Adrenal gland (tissue), 5 donors: ENCODE results near the gene VSX1.

Source experiments
- CTCF ChIP-seq, 6 experiments: fragments of 450-650 bp in 4 of 6; fragments of 200-600 bp in 2 of 6; sonication (generic) in 1 of 6; IDR thresholded peaks; 1 replicate in 5 of 6; 2 replicates in 1 of 6; pipeline versions ENCODE4 v1.5.1 to v1.8.0; 2016 to 2021; ENCODE audit warnings: antibody characterized with exemption in 6 of 6, mild to moderate bottlenecking in 2 of 6, moderate library complexity in 1 of 6
- POLR2A ChIP-seq, 2 donors: fragments of 450-650 bp; IDR thresholded peaks; one replicate each; pipeline ENCODE4 v1.6.1; 2017; ENCODE audit warnings: antibody characterized with exemption in 2 of 2, mild to moderate bottlenecking in 2 of 2, moderate library complexity in 1 of 2
- donor health status: DM: no; HTN: no; CAD: no.

- TF ChIP-seq CTCF (IDR thresholded peaks at IDR 0.05): no peak
- no peak for TF ChIP-seq POLR2A (IDR thresholded peaks at IDR 0.05)
Measured at GRCh38 chr20:25120920-25121319, 39.0 kb upstream of the VSX1 start.
